ENCODE results near the gene LY6G5B.

Gene LY6G5B

GRCh38 chr6:31641370-31641769 is 28.4 kb upstream of the LY6G5B start:
- H3K4me3 ChIP-seq (ENCODE audit: low read depth, low read length), result no peak overlapping the region
- TF ChIP-seq CTCF (IDR thresholded peaks at IDR 0.05; ENCODE audit: borderline replicate concordance, insufficient read depth, low read depth, low read length), result no peak

GRCh38 chr6:31642798-31643570 is 26.8 kb upstream of the LY6G5B start:
- no peak overlapping the region for H3K4me3 ChIP-seq (ENCODE audit: low read depth, low read length)
- no peak for TF ChIP-seq CTCF (IDR thresholded peaks at IDR 0.05; ENCODE audit: borderline replicate concordance, insufficient read depth, low read depth, low read length)

GRCh38 chr6:31643818-31644454 is 25.8 kb upstream of the LY6G5B start:
- no peak overlapping the region for H3K4me3 ChIP-seq (ENCODE audit: low read depth, low read length)
- no peak for TF ChIP-seq CTCF (IDR thresholded peaks at IDR 0.05; ENCODE audit: borderline replicate concordance, insufficient read depth, low read depth, low read length)

- H3K4me3 ChIP-seq (ENCODE audit: low read depth, low read length), result no peak overlapping the region
- TF ChIP-seq CTCF (IDR thresholded peaks at IDR 0.05; ENCODE audit: borderline replicate concordance, insufficient read depth, low read depth, low read length), result no peak
Observed at GRCh38 chr6:31645325-31645724, 24.5 kb upstream of the LY6G5B start.

GRCh38 chr6:31651602-31652191 is 18.1 kb upstream of the LY6G5B start:
- H3K4me3 ChIP-seq (ENCODE audit: low read depth, low read length), result peak overlapping the region; percentile 50
- TF ChIP-seq CTCF (IDR thresholded peaks at IDR 0.05; ENCODE audit: borderline replicate concordance, insufficient read depth, low read depth, low read length), result no peak

GRCh38 chr6:31652925-31653724 is 16.7 kb upstream of the LY6G5B start:
- peak overlapping the region; percentile 50 for H3K4me3 ChIP-seq (ENCODE audit: low read depth, low read length)
- no peak for TF ChIP-seq CTCF (IDR thresholded peaks at IDR 0.05; ENCODE audit: borderline replicate concordance, insufficient read depth, low read depth, low read length)

Measured in GM12875 (cell line).